Measurements from ENCODE around the gene RAPGEF1. TPM values are rescaled to one million over a fixed set of nuclear protein-coding genes. Genes with fewer than 3 reads are reported as not detected.
A peak's percentile ranks its signal among the peaks of the same experiment; 100 is the strongest.

Gene RAPGEF1
- polyA plus RNA-seq, 2 of the 4 experiments (the other 2 are of a cell fraction): 21.6 to 27.7 TPM

DNA sequence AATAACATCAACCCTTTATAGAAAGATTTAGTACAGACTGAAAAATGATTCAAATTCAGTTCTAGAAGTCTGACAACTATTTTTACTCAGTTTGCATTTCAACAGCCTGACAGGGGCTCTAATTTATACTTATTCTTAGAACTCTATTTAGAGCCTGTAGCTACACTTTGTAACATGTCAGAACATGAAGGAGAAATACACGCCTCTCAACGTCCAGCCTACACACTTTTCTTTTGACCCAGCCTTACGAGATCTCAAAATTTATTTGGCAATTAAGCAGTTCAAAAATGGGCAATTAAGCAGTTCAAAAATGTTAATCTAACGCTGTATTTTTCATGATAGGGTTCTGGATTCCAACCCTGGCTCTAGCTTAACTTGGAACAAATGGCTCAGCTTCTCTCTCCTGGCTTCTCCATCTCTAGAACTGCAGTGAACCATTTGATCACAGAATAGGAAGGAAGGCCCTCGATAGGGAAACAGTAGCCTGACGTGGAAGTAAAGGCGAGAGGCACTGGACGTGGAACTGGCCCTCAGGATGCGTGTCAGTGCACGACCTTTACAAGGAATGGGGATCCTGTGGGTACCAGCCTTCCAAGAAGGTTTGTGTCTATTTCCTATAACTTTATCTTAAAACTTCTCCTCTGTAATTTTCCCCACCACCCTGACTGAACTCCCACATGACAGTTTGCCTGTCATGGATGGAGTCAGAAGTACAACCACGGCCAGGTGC lies 128.1 kb downstream of the RAPGEF1 start:
- TF ChIP-seq CHD2 (IDR thresholded peaks at IDR 0.05; ENCODE audit: low read length, partially characterized antibody): no peak
- TF ChIP-seq MAFK (IDR thresholded peaks at IDR 0.05; ENCODE audit: partially characterized antibody): no peak
- TF ChIP-seq BCL3 (IDR thresholded peaks at IDR 0.05): no peak
- TF ChIP-seq JUNB (IDR thresholded peaks at IDR 0.05): no peak
- no peak for TF ChIP-seq EHMT2 (IDR thresholded peaks at IDR 0.05; ENCODE audit: low read depth)
- TF ChIP-seq HOXA7 (CRISPR knock-in tag; IDR thresholded peaks at IDR 0.05): no peak
- no peak for TF ChIP-seq CBX2 (IDR thresholded peaks at IDR 0.05; ENCODE audit: borderline replicate concordance, low read depth)
- TF ChIP-seq ESRRA (IDR thresholded peaks at IDR 0.05; ENCODE audit: borderline replicate concordance, low read length): no peak
- no peak for TF ChIP-seq SMC3 (IDR thresholded peaks at IDR 0.05)
- no peak for TF ChIP-seq KDM5A (IDR thresholded peaks at IDR 0.05)
- H3K4me1 ChIP-seq: peaks cover 31% of the 10 kb centered on the region
- no peak overlapping the region for H3K4me2 ChIP-seq
- POLR2A ChIA-PET: no interaction called here
- CTCF ChIA-PET: interaction anchor here (1.2 to 27.5 kb wide), 5 partner anchors 13 to 132 kb away, joined by 3 to 737 read pairs (median 7); partner anchors contain the start of gene RAPGEF1
- FAIRE-seq (no peak), ATAC-seq (no peak), DNase-seq (ENCODE audit: low read depth in 1 of 2, low spot score in 1 of 2) (no peak)
- no peak overlapping the region for H3K4me3 ChIP-seq
- no peak overlapping the region for H3K27ac ChIP-seq
- H3K9me3 ChIP-seq: no peaks in the 10 kb centered on the region
- WGBS (ENCODE audit: missing lambda C conversion rate): 94% methylated on average over 11 of the region's 11 CpGs

GRCh38 chr9:131610231-131610761 lies 129.6 kb downstream of the RAPGEF1 start:
- 97% methylated on average over 7 of the region's 7 CpGs for WGBS (ENCODE audit: missing lambda C conversion rate)
- ATAC-seq (no peak), FAIRE-seq (no peak), DNase-seq (ENCODE audit: low read depth in 1 of 2, low spot score in 1 of 2) (no peak)
- no peaks in the 10 kb centered on the region for H3K9me3 ChIP-seq
- CTCF ChIA-PET: interaction anchor here (1.2 to 27.5 kb wide), 6 partner anchors 9 to 133 kb away, joined by 3 to 737 read pairs (median 7); partner anchors contain the start of gene RAPGEF1
- H3K4me3 ChIP-seq: no peak overlapping the region
- H3K27ac ChIP-seq: no peak overlapping the region
- no peak overlapping the region for H3K4me2 ChIP-seq
- peaks cover 43% of the 10 kb centered on the region for H3K4me1 ChIP-seq
- no peak for TF ChIP-seq USF2 (IDR thresholded peaks at IDR 0.05)
- TF ChIP-seq JUN (IDR thresholded peaks at IDR 0.05): no peak
- TF ChIP-seq RNF2 (IDR thresholded peaks at IDR 0.05; ENCODE audit: borderline replicate concordance, low read depth): no peak
- POLR2A ChIA-PET: interaction anchor here (0.6 kb wide), 1 partner anchor 16 kb away, joined by 3 read pairs; no protein-coding TSS in a partner anchor

GRCh38 chr9:131609099-131609830 lies 130.6 kb downstream of the RAPGEF1 start:
- ChIA-PET CTCF (interaction anchor here (1.0 to 27.5 kb wide), 4 partner anchors 11 to 134 kb away, joined by 5 to 737 read pairs (median 10); partner anchors contain the start of gene RAPGEF1), POLR2A (no interaction called here)
- Histone ChIP-seq H3K4me1 (peaks cover 43% of the 10 kb centered on the region), H3K4me3 (no peak overlapping the region), H3K9me3 (no peaks in the 10 kb centered on the region), H3K27ac (peak overlapping the region; percentile 56 to 80; a peak in 4 of 6 replicates), H3K4me2 (peak overlapping the region; percentile 85)
- DNase-seq (ENCODE audit: low read depth in 1 of 2, low spot score in 1 of 2) (peak in 1 of 2 experiments; percentile 10), ATAC-seq (peak; percentile 18 to 41), FAIRE-seq (no peak)
- WGBS (ENCODE audit: missing lambda C conversion rate): 71% methylated on average over 14 of the region's 14 CpGs
- TF ChIP-seq ZSCAN20 (CRISPR knock-in tag; IDR thresholded peaks at IDR 0.05): no peak
- TF ChIP-seq PHF8 (IDR thresholded peaks at IDR 0.05; ENCODE audit: borderline replicate concordance, low read depth): no peak
- TF ChIP-seq RCOR1 (IDR thresholded peaks at IDR 0.05; ENCODE audit: low read depth, low read length): no peak
- no peak for TF ChIP-seq E2F6 (IDR thresholded peaks at IDR 0.05; ENCODE audit: borderline replicate concordance, low read depth)
- TF ChIP-seq MAFK (IDR thresholded peaks at IDR 0.05; ENCODE audit: partially characterized antibody): no peak
- TF ChIP-seq MAZ (IDR thresholded peaks at IDR 0.05; ENCODE audit: borderline replicate concordance, low read depth, low read length): no peak
- TF ChIP-seq CHD2 (IDR thresholded peaks at IDR 0.05; ENCODE audit: low read length, partially characterized antibody): no peak
- no peak for TF ChIP-seq MYC (IDR thresholded peaks at IDR 0.05; ENCODE audit: borderline replicate concordance, low read length)
- no peak for TF ChIP-seq ZC3H11A (IDR thresholded peaks at IDR 0.05)
- TF ChIP-seq RAD21 (conservative IDR thresholded peaks at IDR 0.05 in 1 of 2, IDR thresholded peaks at IDR 0.05 in 1 of 2): no peak
- TF ChIP-seq EHMT2 (IDR thresholded peaks at IDR 0.05; ENCODE audit: low read depth): no peak
- no peak for TF ChIP-seq BCL3 (IDR thresholded peaks at IDR 0.05)
- TF ChIP-seq SMC3 (IDR thresholded peaks at IDR 0.05): no peak
- TF ChIP-seq NPAS2 (CRISPR knock-in tag; IDR thresholded peaks at IDR 0.05; ENCODE audit: borderline replicate concordance): no peak
- no peak for TF ChIP-seq FOSB (CRISPR knock-in tag; IDR thresholded peaks at IDR 0.05)
- TF ChIP-seq CEBPB (IDR thresholded peaks at IDR 0.05): no peak
- TF ChIP-seq CBX8 (IDR thresholded peaks at IDR 0.05): no peak
- no peak for TF ChIP-seq JUN (IDR thresholded peaks at IDR 0.05)
- no peak for TF ChIP-seq POLR2AphosphoS2 (conservative IDR thresholded peaks at IDR 0.05; ENCODE audit: low read length)
